Gastrocnemius medialis (tissue), 4 donors: ENCODE measurements around the gene WRAP53. TPM values are rescaled to one million over a fixed set of nuclear protein-coding genes. Genes with fewer than 3 reads are reported as not detected.

Source experiments
- ATAC-seq, 2 donors: fragments of 150-250 bp; one replicate each; pipeline ENCODE4 v1.9.1; 2016
- DNase-seq, 2 donors: peaks; one replicate each; pipeline ENCODE4 v3.0.0-alpha.2; 2019
- H3K27ac ChIP-seq, 4 donors: fragments of 200-600 bp; sonication (generic); 1 replicate in 1 of 4; 2 replicates in 3 of 4; pipeline ENCODE4 v1.5.1; 2016 to 2018; ENCODE audit warnings: mild to moderate bottlenecking in 2 of 4, moderate library complexity in 1 of 4
- H3K27me3 ChIP-seq, 3 donors: fragments of 200-600 bp; sonication (generic) in 2 of 3; 1 replicate in 1 of 3; 2 replicates in 2 of 3; pipeline versions ENCODE4 v1.5.1 to v1.6.0; 2016 to 2019; ENCODE audit warnings: mild to moderate bottlenecking in 1 of 3, moderate library complexity in 1 of 3
- H3K36me3 ChIP-seq, 2 donors: fragments of 200-600 bp; sonication (generic) in 1 of 2; one replicate each; pipeline ENCODE4 v1.5.1; 2017 to 2018
- H3K4me1 ChIP-seq, 2 donors: fragments of 200-600 bp; sonication (generic) in 1 of 2; one replicate each; pipeline ENCODE4 v1.5.1; 2016 to 2017; ENCODE audit warnings: mild to moderate bottlenecking in 2 of 2
- H3K4me3 ChIP-seq, 4 donors: fragments of 200-600 bp; sonication (generic) in 3 of 4; 1 replicate in 1 of 4; 2 replicates in 3 of 4; pipeline ENCODE4 v1.5.1; 2016 to 2019; ENCODE audit warnings: mild to moderate bottlenecking in 2 of 4
- H3K9me3 ChIP-seq, 3 donors: fragments of 200-600 bp; sonication (generic) in 2 of 3; 1 replicate in 1 of 3; 2 replicates in 2 of 3; pipeline ENCODE4 v1.5.1; 2016 to 2019
- CTCF ChIP-seq, 5 experiments: fragments of 450-650 bp in 3 of 5; fragments of 200-600 bp in 2 of 5; sonication (generic) in 2 of 5; IDR thresholded peaks in 4 of 5; conservative IDR thresholded peaks in 1 of 5; 1 replicate in 4 of 5; 2 replicates in 1 of 5; pipeline ENCODE4 v1.5.1; 2016 to 2019; ENCODE audit warnings: antibody characterized with exemption in 5 of 5, mild to moderate bottlenecking in 3 of 5, moderate library complexity in 3 of 5
- POLR2A ChIP-seq, 2 donors: fragments of 450-650 bp; IDR thresholded peaks; one replicate each; pipeline ENCODE4 v1.6.1; 2017; ENCODE audit warnings: antibody characterized with exemption in 2 of 2, mild to moderate bottlenecking in 2 of 2, moderate library complexity in 2 of 2
- in situ Hi-C, 4 donors: fragments of 200-750 bp; cut with MboI; loops; one replicate each; pipeline versions ENCODE4 v1.15.0 to v1.8.0; 2017; ENCODE audit warnings: low sequenced_read_pairs in 4 of 4
- intact Hi-C: fragments of 100-400 bp; cut with DNase I; formaldehyde crosslinking; loops from one replicate; pipeline ENCODE4 v1.15.1; 2023; ENCODE audit warnings: low total_unique reads
- total RNA-seq, 4 donors: library from RNA; depleted of rRNA; stranded (reverse); fragments of >200 nt; gene quantifications; one replicate each; pipeline versions ENCODE4 v1.1.0 to v1.2.3, GENCODE V29; 2016

Gene WRAP53
- total RNA-seq, 4 donors from 2014 or later, result 2.6 to 5.8 (median 3.7) TPM

GRCh38 chr17:7748076-7748775 lies 59.9 kb downstream of the WRAP53 start:
- no peak for DNase-seq
- Histone ChIP-seq H3K27ac (no peak overlapping the region), H3K27me3 (peaks cover 0 to 3% (median 0%) of the 10 kb centered on the region in 3 donors), H3K4me1 (peaks cover 0 to 4% of the 10 kb centered on the region in 2 donors), H3K36me3 (no peaks in the 10 kb centered on the region), H3K4me3 (no peak overlapping the region), H3K9me3 (no peaks in the 10 kb centered on the region)
- intact Hi-C loops (loop anchor here (10.0 kb wide), 3 partner anchors 107 to 307 kb away; partner anchors contain the start of genes CYB5D1, NAA38 and TMEM88), in situ Hi-C loops (loop anchor here in 2 of 4 donors (25.0 kb wide), 2 partner anchors 139 to 239 kb away; partner anchors contain the start of gene CHD3 (in 1 of the 2))
- no peak for ATAC-seq
- no peak for TF ChIP-seq POLR2A (IDR thresholded peaks at IDR 0.05)

GRCh38 chr17:7750321-7750821 lies 62.1 kb downstream of the WRAP53 start:
- peaks cover 0 to 3% (median 0%) of the 10 kb centered on the region in 3 donors for H3K27me3 ChIP-seq
- in situ Hi-C loops (loop anchor here in 1 of 4 donors (10.0 kb wide), 1 partner anchor 64 kb away; no protein-coding TSS in a partner anchor), intact Hi-C loops (no loop called here)
- H3K4me3 ChIP-seq, result no peak overlapping the region
- H3K4me1 ChIP-seq, result peaks cover 0 to 4% of the 10 kb centered on the region in 2 donors
- H3K9me3 ChIP-seq, result no peaks in the 10 kb centered on the region
- DNase-seq (no peak), ATAC-seq (no peak)
- TF ChIP-seq POLR2A (IDR thresholded peaks at IDR 0.05), result no peak
- no peak for TF ChIP-seq CTCF (IDR thresholded peaks at IDR 0.05 in 4 of 5, conservative IDR thresholded peaks at IDR 0.05 in 1 of 5)
- no peaks in the 10 kb centered on the region for H3K36me3 ChIP-seq
- no peak overlapping the region for H3K27ac ChIP-seq

Other genes with a start within 250 kb of the WRAP53 start
- 1 to 10 TPM; 1.2 to 7.4 (median 4.1) TPM for gene FGF11, start 249.0 kb upstream of the WRAP53 start, total RNA-seq
- 100 to 1,000 TPM in 2 of 4 donors, 10 to 100 TPM in 2; 82.3 to 202 (median 101) TPM for gene CHRNB1, start 243.4 kb upstream of the WRAP53 start, total RNA-seq
- 10 to 100 TPM; 24.2 to 43.1 (median 31.2) TPM for gene ZBTB4, start 208.8 kb upstream of the WRAP53 start, total RNA-seq
- gene SLC35G6, start 207.0 kb upstream of the WRAP53 start, total RNA-seq, result not detected
- gene POLR2A, start 204.1 kb upstream of the WRAP53 start, total RNA-seq, result 10 to 100 TPM; 20.3 to 56.9 (median 39.3) TPM
- 10 to 100 TPM in 3 of 4 donors, 1 to 10 TPM in 1; 7.9 to 26.1 (median 16.9) TPM for gene TNFSF12, start 139.4 kb upstream of the WRAP53 start, total RNA-seq
- gene TNFSF13, start 129.7 kb upstream of the WRAP53 start, total RNA-seq, result 1 to 10 TPM; 2.8 to 8.4 (median 5.0) TPM
- 10 to 100 TPM; 63.6 to 71.5 (median 68.8) TPM for gene SENP3, start 126.6 kb upstream of the WRAP53 start, total RNA-seq
- 10 to 100 TPM; 10.1 to 66.5 (median 20.3) TPM for gene CD68, start 108.8 kb upstream of the WRAP53 start, total RNA-seq
- 100 to 1,000 TPM in 2 of 4 donors, 10 to 100 TPM in 2; 55.9 to 157 (median 101) TPM for gene MPDU1, start 104.6 kb upstream of the WRAP53 start, total RNA-seq
- gene SOX15, start 98.4 kb upstream of the WRAP53 start, total RNA-seq, result 1 to 10 TPM in 2 of 4 donors, under 1 TPM in 1, not detected in 1; 0.66 to 1.3 (median 1.1) TPM
- gene FXR2, start 73.6 kb upstream of the WRAP53 start, total RNA-seq, result 100 to 1,000 TPM; 100 to 174 (median 140) TPM
- gene SAT2, start 60.7 kb upstream of the WRAP53 start, total RNA-seq, result 10 to 100 TPM; 38.4 to 79.4 (median 60.4) TPM
- not detected for gene SHBG, start 58.3 kb upstream of the WRAP53 start, total RNA-seq
- under 1 TPM; 0.10 to 0.81 (median 0.21) TPM for gene ATP1B2, start 37.6 kb upstream of the WRAP53 start, total RNA-seq
- 10 to 100 TPM; 14.1 to 17.0 (median 15.4) TPM for gene TP53, start 987 bp upstream of the WRAP53 start, total RNA-seq
- under 1 TPM in 3 of 4 donors, not detected in 1; 0.13 to 0.46 (median 0.31) TPM for gene EFNB3, start 16.7 kb downstream of the WRAP53 start, total RNA-seq
- not detected for gene DNAH2, start 29.3 kb downstream of the WRAP53 start, total RNA-seq
- gene KDM6B, start 145.7 kb downstream of the WRAP53 start, total RNA-seq, result 1 to 10 TPM; 1.9 to 8.2 (median 4.4) TPM
- gene TMEM88, start 166.6 kb downstream of the WRAP53 start, total RNA-seq, result 10 to 100 TPM; 18.8 to 56.8 (median 27.9) TPM
- gene NAA38, start 169.1 kb downstream of the WRAP53 start, total RNA-seq, result 100 to 1,000 TPM in 2 of 4 donors, 10 to 100 TPM in 2; 57.4 to 133 (median 96.6) TPM
- gene CYB5D1, start 169.5 kb downstream of the WRAP53 start, total RNA-seq, result 10 to 100 TPM in 2 of 4 donors, 1 to 10 TPM in 2; 4.1 to 14.7 (median 9.0) TPM
- 1 to 10 TPM; 5.4 to 7.7 (median 6.0) TPM for gene CHD3, start 200.3 kb downstream of the WRAP53 start, total RNA-seq
- 1 to 10 TPM in 1 of 4 donors, under 1 TPM in 2, not detected in 1; 0.51 to 1.2 (median 0.62) TPM for gene RNF227, start 227.8 kb downstream of the WRAP53 start, total RNA-seq
- gene KCNAB3, start 241.4 kb downstream of the WRAP53 start, total RNA-seq, result under 1 TPM in 1 of 4 donors, not detected in 3; 0.42 TPM
- gene TRAPPC1, start 243.5 kb downstream of the WRAP53 start, total RNA-seq, result 10 to 100 TPM; 19.4 to 41.7 (median 30.0) TPM
- 10 to 100 TPM in 1 of 4 donors, 1 to 10 TPM in 3; 3.6 to 14.3 (median 7.2) TPM for gene CNTROB, start 243.7 kb downstream of the WRAP53 start, total RNA-seq